ENCODE data around the gene GPD1.

GPD1 gene

DNA sequence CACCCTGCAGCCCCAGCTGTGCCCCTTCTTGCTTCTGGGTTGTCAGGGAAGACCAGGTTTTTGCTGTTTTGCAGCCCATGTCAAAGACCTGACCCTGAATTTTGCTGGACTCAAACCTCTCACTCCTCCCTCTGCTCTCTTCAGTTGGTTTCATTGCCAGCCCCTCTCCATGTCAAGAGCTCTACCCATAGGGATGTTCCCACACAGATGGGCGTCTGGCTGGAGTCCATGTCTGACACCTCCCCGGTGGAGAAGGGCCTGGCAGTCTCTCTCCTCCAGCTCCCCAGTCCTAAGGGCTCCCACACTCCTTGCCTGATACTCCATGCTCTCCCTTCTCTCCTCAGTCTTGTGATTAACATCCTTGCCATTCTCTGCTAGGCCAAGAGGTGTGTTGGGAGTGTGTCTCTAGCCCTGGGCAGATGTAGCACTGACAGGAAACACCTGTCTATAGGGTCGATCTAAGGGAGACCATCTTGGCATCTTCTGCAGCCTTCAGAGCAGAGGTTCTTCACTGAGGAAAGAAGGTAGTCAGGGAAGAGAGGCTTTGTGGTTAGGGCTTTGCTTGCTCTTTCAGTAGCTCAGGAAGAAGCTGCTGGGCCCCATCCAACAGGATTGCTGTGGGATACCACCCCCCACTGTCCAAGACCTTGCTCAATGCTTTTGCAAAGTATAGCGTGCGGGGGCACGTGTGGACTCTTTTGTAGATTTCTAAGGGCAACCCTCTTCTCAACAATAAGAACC, 41.7 kb upstream of the GPD1 start:
- Histone ChIP-seq H3K4me3 (ENCODE audit: low read length in 2 of 2) (no peak overlapping the region), H3K9me3 (ENCODE audit: control insufficient read depth in 2 of 2, low read length in 2 of 2) (no peaks in the 10 kb centered on the region), H3K4me1 (ENCODE audit: control insufficient read depth, insufficient read depth, low read length) (peaks cover 16% of the 10 kb centered on the region), H3K27me3 (ENCODE audit: control insufficient read depth in 1 of 2, insufficient read depth in 2 of 2, low read length in 2 of 2) (no peaks in the 10 kb centered on the region), H3K36me3 (ENCODE audit: control insufficient read depth in 2 of 2, insufficient read depth in 2 of 2, low read length in 2 of 2) (peaks cover 0 to 4% of the 10 kb centered on the region in 2 donors), H3K27ac (ENCODE audit: low read length) (no peak overlapping the region), H3K9ac (ENCODE audit: low read length in 2 of 2) (no peak overlapping the region)

DNA sequence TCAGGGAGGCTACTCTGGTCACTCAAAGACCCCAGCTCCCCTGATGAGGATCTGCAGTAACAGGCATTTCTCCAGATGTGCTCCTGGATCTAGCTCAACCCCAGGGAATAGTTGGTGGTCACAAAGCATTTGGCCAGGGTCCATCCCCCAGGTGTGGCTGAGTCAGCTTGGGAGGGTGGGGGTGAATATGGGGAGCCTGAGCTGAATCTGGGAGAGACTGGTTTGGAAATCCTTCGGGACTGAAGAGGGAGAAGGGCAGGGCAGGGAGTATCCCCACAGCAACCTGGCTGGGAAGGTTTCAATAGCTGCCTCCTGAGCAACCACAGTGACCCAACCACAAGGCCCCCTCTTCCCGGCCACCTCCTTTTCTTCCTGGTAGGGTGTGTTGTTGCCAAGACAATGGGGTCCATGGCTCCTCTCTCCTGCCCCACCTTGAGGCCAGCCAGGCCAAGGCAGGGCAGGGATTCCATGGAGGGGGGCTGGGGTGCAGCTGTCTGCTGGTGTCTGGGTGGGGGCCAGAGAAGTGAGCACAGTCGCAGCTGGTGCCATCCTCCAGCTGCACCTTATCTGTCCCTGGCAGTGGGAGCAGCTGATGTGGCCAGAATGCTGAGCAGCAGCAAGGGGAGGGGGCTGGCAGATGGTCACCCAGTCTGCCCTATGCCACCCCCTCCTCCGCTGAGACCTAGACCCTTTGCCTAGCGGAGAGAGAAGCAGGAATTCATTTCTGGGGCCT, 40.9 kb upstream of the GPD1 start:
- Histone ChIP-seq H3K9me3 (ENCODE audit: control insufficient read depth in 2 of 2, low read length in 2 of 2) (no peaks in the 10 kb centered on the region), H3K4me3 (ENCODE audit: low read length in 2 of 2) (no peak overlapping the region), H3K27me3 (ENCODE audit: control insufficient read depth in 1 of 2, insufficient read depth in 2 of 2, low read length in 2 of 2) (no peaks in the 10 kb centered on the region), H3K36me3 (ENCODE audit: control insufficient read depth in 2 of 2, insufficient read depth in 2 of 2, low read length in 2 of 2) (peaks cover 0 to 4% of the 10 kb centered on the region in 2 donors), H3K4me1 (ENCODE audit: control insufficient read depth, insufficient read depth, low read length) (peaks cover 15% of the 10 kb centered on the region), H3K27ac (ENCODE audit: low read length) (no peak overlapping the region), H3K9ac (ENCODE audit: low read length in 2 of 2) (no peak overlapping the region)

DNA sequence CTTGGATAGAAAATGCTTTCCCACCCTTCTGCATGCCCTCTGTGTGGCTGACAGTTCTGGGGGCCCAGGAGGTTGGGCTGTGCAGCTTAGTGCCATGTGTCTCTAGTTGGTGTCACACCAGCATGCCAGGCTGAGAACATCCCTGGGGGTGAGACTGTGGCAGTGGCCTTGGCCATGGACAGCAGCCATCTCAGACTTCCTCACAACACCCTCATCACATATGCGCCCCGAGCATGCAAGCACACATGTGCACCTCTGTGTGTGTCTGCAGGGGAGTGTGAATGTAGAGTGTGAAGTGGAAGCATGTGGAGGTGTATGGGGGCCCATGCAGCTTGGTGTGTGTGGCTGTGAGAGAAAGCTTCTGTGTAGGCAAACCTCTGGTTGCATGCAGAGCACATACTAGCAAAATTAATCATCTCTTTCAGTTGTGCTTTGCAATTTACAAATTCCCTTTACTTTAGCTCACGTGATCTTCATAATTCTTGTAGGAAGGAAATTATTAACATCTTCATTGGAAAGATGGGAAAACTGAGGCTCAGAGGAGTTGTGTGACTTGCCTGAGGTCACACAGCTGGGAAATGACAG, 38.0 kb upstream of the GPD1 start:
- Histone ChIP-seq H3K9me3 (ENCODE audit: control insufficient read depth in 2 of 2, low read length in 2 of 2) (no peaks in the 10 kb centered on the region), H3K36me3 (ENCODE audit: control insufficient read depth in 2 of 2, insufficient read depth in 2 of 2, low read length in 2 of 2) (no peaks in the 10 kb centered on the region), H3K4me1 (ENCODE audit: control insufficient read depth, insufficient read depth, low read length) (peaks cover 18% of the 10 kb centered on the region), H3K27me3 (ENCODE audit: control insufficient read depth in 1 of 2, insufficient read depth in 2 of 2, low read length in 2 of 2) (no peaks in the 10 kb centered on the region), H3K9ac (ENCODE audit: low read length in 2 of 2) (peak overlapping the region in 1 of 2 donors; percentile 21), H3K27ac (ENCODE audit: low read length) (peak overlapping the region; percentile 24), H3K4me3 (ENCODE audit: low read length in 2 of 2) (no peak overlapping the region)

DNA sequence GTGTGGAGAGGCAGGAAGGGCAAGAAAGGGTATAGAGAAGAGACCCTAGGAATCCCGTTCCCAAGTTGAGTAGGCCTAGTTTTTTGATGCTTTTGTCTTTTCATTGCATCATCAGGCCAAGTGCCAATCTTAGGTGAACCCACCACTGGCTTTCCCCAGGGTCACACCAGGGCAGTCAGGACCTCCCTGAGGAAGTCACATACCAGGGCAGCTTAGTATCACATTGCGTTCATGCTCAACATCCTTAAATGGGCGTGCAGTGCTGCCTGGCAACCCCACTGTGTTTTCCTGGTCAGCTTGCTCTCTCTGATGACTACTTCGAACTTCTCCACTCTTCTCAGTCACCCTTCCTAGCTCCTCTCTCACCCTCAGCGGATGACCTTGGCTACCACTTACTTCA, 37.4 kb upstream of the GPD1 start:
- H3K36me3 ChIP-seq (ENCODE audit: control insufficient read depth in 2 of 2, insufficient read depth in 2 of 2, low read length in 2 of 2), result no peaks in the 10 kb centered on the region
- peak overlapping the region in 1 of 2 donors; percentile 22 for H3K4me3 ChIP-seq (ENCODE audit: low read length in 2 of 2)
- H3K4me1 ChIP-seq (ENCODE audit: control insufficient read depth, insufficient read depth, low read length), result peaks cover 16% of the 10 kb centered on the region
- no peaks in the 10 kb centered on the region for H3K27me3 ChIP-seq (ENCODE audit: control insufficient read depth in 1 of 2, insufficient read depth in 2 of 2, low read length in 2 of 2)
- H3K27ac ChIP-seq (ENCODE audit: low read length), result peak overlapping the region; percentile 24
- no peaks in the 10 kb centered on the region for H3K9me3 ChIP-seq (ENCODE audit: control insufficient read depth in 2 of 2, low read length in 2 of 2)
- no peak overlapping the region for H3K9ac ChIP-seq (ENCODE audit: low read length in 2 of 2)

DNA sequence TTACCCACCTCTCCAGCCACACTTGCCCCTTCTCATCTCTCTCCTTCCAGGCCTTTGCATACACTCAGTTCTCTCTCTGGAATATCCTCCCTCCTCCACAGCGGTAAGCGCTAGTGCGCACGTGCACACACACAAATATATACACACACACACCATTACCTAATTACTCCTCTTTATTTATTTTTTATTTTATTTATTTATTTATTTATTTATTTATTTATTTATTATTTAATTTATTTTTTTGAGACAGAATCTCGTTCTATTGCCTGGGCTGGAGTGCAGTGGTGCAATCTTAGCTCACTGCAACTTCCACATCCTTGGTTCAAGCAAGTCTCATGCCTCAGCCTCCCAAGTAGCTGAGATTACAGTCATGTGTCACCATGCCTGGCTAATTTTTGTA, 34.7 kb upstream of the GPD1 start:
- no peaks in the 10 kb centered on the region for H3K36me3 ChIP-seq (ENCODE audit: control insufficient read depth in 2 of 2, insufficient read depth in 2 of 2, low read length in 2 of 2)
- no peak overlapping the region for H3K27ac ChIP-seq (ENCODE audit: low read length)
- no peaks in the 10 kb centered on the region for H3K27me3 ChIP-seq (ENCODE audit: control insufficient read depth in 1 of 2, insufficient read depth in 2 of 2, low read length in 2 of 2)
- H3K9ac ChIP-seq (ENCODE audit: low read length in 2 of 2), result no peak overlapping the region
- H3K4me1 ChIP-seq (ENCODE audit: control insufficient read depth, insufficient read depth, low read length), result peaks cover 13% of the 10 kb centered on the region
- no peak overlapping the region for H3K4me3 ChIP-seq (ENCODE audit: low read length in 2 of 2)
- no peaks in the 10 kb centered on the region for H3K9me3 ChIP-seq (ENCODE audit: control insufficient read depth in 2 of 2, low read length in 2 of 2)

DNA sequence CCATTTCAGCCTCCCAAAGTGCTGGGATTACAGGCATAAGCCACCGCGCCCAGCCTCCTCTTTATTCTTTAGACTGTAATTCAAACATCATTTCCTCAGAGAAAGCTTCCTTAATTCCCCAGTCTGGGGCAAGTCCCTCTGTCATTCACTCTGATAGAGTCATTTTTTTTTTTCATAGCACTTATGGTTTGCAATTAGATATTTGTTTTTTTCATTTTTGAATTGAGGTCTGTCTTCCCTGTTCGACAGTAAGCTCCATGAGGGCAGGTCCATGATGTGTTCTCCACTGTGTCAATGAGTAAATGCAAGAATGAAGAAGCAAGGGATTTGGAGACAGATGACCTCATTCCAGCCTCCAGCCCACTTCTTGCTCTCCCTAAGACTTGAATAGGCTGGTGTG, 34.3 kb upstream of the GPD1 start:
- H3K27me3 ChIP-seq (ENCODE audit: control insufficient read depth in 1 of 2, insufficient read depth in 2 of 2, low read length in 2 of 2), result no peaks in the 10 kb centered on the region
- peaks cover 13% of the 10 kb centered on the region for H3K4me1 ChIP-seq (ENCODE audit: control insufficient read depth, insufficient read depth, low read length)
- no peaks in the 10 kb centered on the region for H3K36me3 ChIP-seq (ENCODE audit: control insufficient read depth in 2 of 2, insufficient read depth in 2 of 2, low read length in 2 of 2)
- no peak overlapping the region for H3K27ac ChIP-seq (ENCODE audit: low read length)
- no peak overlapping the region for H3K4me3 ChIP-seq (ENCODE audit: low read length in 2 of 2)
- H3K9ac ChIP-seq (ENCODE audit: low read length in 2 of 2), result no peak overlapping the region
- H3K9me3 ChIP-seq (ENCODE audit: control insufficient read depth in 2 of 2, low read length in 2 of 2), result no peaks in the 10 kb centered on the region

DNA sequence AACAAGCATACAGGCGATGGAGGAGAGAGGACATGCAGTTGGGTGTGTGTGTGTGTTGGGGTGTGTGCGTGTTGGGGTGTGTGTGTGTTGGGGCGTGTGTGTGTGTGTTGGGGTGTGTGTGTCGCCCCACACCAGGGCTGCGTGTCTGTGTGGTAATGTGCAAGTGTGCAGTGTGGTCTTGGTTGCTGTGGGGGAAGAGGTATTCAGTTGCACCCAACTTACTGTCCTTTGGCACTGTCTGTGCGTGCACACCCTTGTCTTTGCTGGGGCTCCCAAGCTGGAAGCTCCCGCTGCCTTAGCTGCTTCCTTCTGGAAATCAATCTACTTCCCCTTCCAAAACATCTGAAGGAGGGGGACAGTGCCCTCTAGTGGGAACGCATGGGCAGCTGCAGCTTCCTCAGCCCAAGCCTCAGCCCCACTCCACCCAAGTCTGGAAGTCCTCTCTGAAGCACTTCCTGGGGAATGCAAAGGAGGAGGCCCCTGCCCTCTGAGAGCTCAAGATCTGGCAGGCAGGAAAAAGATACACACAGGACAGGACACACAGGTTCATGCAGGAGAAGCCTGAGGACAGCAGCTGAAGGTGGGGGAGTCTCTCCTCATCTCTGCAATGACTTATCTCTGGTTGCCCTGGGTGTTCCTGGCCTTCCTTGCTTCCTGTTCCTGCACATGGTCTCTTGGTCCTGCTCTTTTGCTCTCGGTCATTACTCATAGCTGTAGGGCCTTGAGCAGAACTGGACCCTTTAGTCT, 33.3 kb upstream of the GPD1 start:
- H3K9ac ChIP-seq (ENCODE audit: low read length in 2 of 2), result no peak overlapping the region
- no peaks in the 10 kb centered on the region for H3K9me3 ChIP-seq (ENCODE audit: control insufficient read depth in 2 of 2, low read length in 2 of 2)
- no peaks in the 10 kb centered on the region for H3K27me3 ChIP-seq (ENCODE audit: control insufficient read depth in 1 of 2, insufficient read depth in 2 of 2, low read length in 2 of 2)
- H3K4me3 ChIP-seq (ENCODE audit: low read length in 2 of 2), result peak overlapping the region in 1 of 2 donors; percentile 49
- H3K4me1 ChIP-seq (ENCODE audit: control insufficient read depth, insufficient read depth, low read length), result peaks cover 15% of the 10 kb centered on the region
- no peak overlapping the region for H3K27ac ChIP-seq (ENCODE audit: low read length)
- H3K36me3 ChIP-seq (ENCODE audit: control insufficient read depth in 2 of 2, insufficient read depth in 2 of 2, low read length in 2 of 2), result no peaks in the 10 kb centered on the region

DNA sequence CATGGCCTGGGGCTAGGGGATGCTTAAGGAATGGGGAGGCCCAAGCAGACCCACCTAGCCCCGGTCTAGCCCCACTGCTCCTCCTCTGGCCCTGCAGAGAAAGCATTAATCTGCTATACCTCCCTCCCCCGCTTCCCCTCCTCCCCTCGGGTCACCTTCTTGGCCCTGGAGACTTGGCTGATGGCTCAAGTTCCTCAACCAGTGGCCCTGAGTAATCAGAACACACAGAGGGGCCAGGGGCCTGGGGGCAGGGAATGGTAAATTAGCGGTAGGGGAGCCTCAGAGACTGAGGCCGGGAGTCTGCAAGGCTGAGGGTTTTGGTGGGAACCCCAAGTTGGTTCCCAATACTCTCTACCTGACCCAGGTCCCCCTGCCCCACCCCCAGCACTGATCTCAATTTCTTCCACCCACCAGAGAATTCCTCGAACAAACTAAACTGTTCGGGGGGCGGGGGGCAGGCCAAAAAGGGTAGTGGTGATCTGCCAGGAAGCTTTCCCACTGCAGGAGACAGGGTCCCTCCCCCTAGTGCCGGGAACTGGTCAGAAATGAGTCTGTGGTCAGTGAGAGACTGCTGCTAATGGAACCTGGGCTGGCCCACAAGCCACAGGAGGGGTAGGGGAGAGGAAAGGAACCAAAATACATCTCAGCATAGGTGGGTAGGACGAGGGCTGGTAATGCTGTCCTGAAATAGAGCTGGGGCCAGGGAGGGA, 31.5 kb upstream of the GPD1 start:
- Histone ChIP-seq H3K4me1 (ENCODE audit: control insufficient read depth, insufficient read depth, low read length) (peaks cover 10% of the 10 kb centered on the region), H3K4me3 (ENCODE audit: low read length in 2 of 2) (no peak overlapping the region), H3K36me3 (ENCODE audit: control insufficient read depth in 2 of 2, insufficient read depth in 2 of 2, low read length in 2 of 2) (no peaks in the 10 kb centered on the region), H3K27me3 (ENCODE audit: control insufficient read depth in 1 of 2, insufficient read depth in 2 of 2, low read length in 2 of 2) (peaks cover 0 to 2% of the 10 kb centered on the region in 2 donors), H3K9me3 (ENCODE audit: control insufficient read depth in 2 of 2, low read length in 2 of 2) (no peaks in the 10 kb centered on the region), H3K27ac (ENCODE audit: low read length) (no peak overlapping the region), H3K9ac (ENCODE audit: low read length in 2 of 2) (no peak overlapping the region)

DNA sequence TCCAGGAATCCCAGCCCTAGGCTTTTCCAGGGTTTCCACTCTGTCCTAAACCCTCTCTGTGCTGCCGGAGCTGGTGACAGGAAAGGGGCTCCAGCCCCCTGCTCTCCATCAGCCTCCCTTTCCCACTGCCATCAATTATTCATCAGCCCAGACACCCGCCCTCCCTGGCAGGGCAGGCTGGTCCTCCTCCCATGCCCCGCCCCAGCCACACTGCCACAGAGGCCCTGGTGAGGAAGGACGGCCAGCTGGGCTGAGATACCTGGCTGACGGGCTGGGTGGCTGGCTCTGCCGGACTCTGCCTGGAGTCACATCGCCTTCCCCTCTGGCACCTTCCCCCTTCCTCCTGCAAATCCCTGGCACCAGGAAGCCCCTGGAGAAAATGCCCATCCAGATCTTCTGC, 30.6 kb upstream of the GPD1 start:
- H3K27me3 ChIP-seq (ENCODE audit: control insufficient read depth in 1 of 2, insufficient read depth in 2 of 2, low read length in 2 of 2), result peaks cover 0 to 2% of the 10 kb centered on the region in 2 donors
- H3K36me3 ChIP-seq (ENCODE audit: control insufficient read depth in 2 of 2, insufficient read depth in 2 of 2, low read length in 2 of 2), result no peaks in the 10 kb centered on the region
- no peak overlapping the region for H3K9ac ChIP-seq (ENCODE audit: low read length in 2 of 2)
- H3K9me3 ChIP-seq (ENCODE audit: control insufficient read depth in 2 of 2, low read length in 2 of 2), result no peaks in the 10 kb centered on the region
- H3K27ac ChIP-seq (ENCODE audit: low read length), result no peak overlapping the region
- H3K4me3 ChIP-seq (ENCODE audit: low read length in 2 of 2), result no peak overlapping the region
- peaks cover 10% of the 10 kb centered on the region for H3K4me1 ChIP-seq (ENCODE audit: control insufficient read depth, insufficient read depth, low read length)

DNA sequence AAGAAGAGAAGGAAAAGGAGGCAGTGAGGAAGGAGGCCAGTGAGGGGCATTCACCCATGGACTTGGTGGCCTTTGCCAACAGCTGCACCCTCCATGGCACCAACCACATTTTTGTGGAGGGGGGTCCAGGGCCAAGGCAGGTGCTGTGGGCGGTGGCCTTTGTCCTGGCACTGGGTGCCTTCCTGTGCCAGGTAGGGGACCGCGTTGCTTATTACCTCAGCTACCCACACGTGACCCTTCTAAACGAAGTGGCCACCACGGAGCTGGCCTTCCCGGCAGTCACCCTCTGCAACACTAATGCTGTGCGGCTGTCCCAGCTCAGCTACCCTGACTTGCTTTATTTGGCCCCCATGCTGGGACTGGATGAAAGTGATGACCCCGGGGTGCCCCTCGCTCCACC, 30.1 kb upstream of the GPD1 start:
- no peak overlapping the region for H3K27ac ChIP-seq (ENCODE audit: low read length)
- H3K4me3 ChIP-seq (ENCODE audit: low read length in 2 of 2), result no peak overlapping the region
- H3K4me1 ChIP-seq (ENCODE audit: control insufficient read depth, insufficient read depth, low read length), result peaks cover 10% of the 10 kb centered on the region
- no peak overlapping the region for H3K9ac ChIP-seq (ENCODE audit: low read length in 2 of 2)
- no peaks in the 10 kb centered on the region for H3K9me3 ChIP-seq (ENCODE audit: control insufficient read depth in 2 of 2, low read length in 2 of 2)
- H3K36me3 ChIP-seq (ENCODE audit: control insufficient read depth in 2 of 2, insufficient read depth in 2 of 2, low read length in 2 of 2), result no peaks in the 10 kb centered on the region
- H3K27me3 ChIP-seq (ENCODE audit: control insufficient read depth in 1 of 2, insufficient read depth in 2 of 2, low read length in 2 of 2), result peaks cover 0 to 2% of the 10 kb centered on the region in 2 donors
